Activated B cell treated with CpG ODN at 0.5 μM for 24 hours (primary cell): ENCODE results near the gene PSD4. TPM values are rescaled to one million over a fixed set of nuclear protein-coding genes. Genes with fewer than 3 reads are reported as not detected.

ENCODE experiments used
- ATAC-seq: fragments of 200-7000 bp; cut with Tn5 transposase; one replicate; pipeline ENCODE4 v1.10.0; 2021; ENCODE audit warnings: low read depth, mild to moderate bottlenecking, moderate library complexity
- CTCF ChIA-PET: fragments of 350-600 bp; sonication (Branson Sonifier 250); formaldehyde crosslinking; loops from one replicate; lab custom pipeline; 2021; ENCODE audit warnings: antibody characterized with exemption; lab: Charles Lee
- POLR2A ChIA-PET: fragments of 350-600 bp; sonication (Branson Sonifier 250); formaldehyde crosslinking; loops from one replicate; lab custom pipeline; 2021; ENCODE audit warnings: antibody characterized with exemption; lab: Charles Lee
- DNase-seq: peaks from one replicate; pipeline ENCODE4 v3.0.0; 2022
- H3K27ac Mint-ChIP-seq: one replicate; pipeline ENCODE4 v1.8.0; 2020; ENCODE audit warnings: mixed read lengths
- H3K27me3 Mint-ChIP-seq: one replicate; pipeline ENCODE4 v1.8.0; 2021; ENCODE audit warnings: mixed read lengths
- H3K36me3 Mint-ChIP-seq: one replicate; pipeline ENCODE4 v1.8.0; 2021; ENCODE audit warnings: low read depth, mixed read lengths
- H3K4me1 Mint-ChIP-seq: one replicate; pipeline ENCODE4 v1.8.0; 2021; ENCODE audit warnings: mixed read lengths
- H3K4me3 Mint-ChIP-seq: one replicate; pipeline ENCODE4 v1.8.0; 2020; ENCODE audit warnings: mild to moderate bottlenecking, mixed read lengths
- H3K9me3 Mint-ChIP-seq: one replicate; pipeline ENCODE4 v1.8.0; 2020; ENCODE audit warnings: mixed read lengths
- CTCF ChIP-seq: fragments of 200-600 bp; IDR thresholded peaks from one replicate; pipeline ENCODE4 v1.8.0; 2022; ENCODE audit warnings: antibody characterized with exemption, mild to moderate bottlenecking
- intact Hi-C: fragments of 100-400 bp; cut with micrococcal nuclease; formaldehyde crosslinking; loops from one replicate; pipeline ENCODE4 v1.15.1; 2024
- total RNA-seq: library from RNA; stranded (reverse); gene quantifications from 2 replicates; pipeline ENCODE4 v1.2.3, GENCODE V29; 2022

The PSD4 gene
- total RNA-seq, 1 donor from 2014 or later = 182 TPM

- Mint-ChIP-seq H3K36me3 (no peaks in the 10 kb centered on the region), H3K4me3 (no peak overlapping the region), H3K27me3 (peaks cover 5% of the 10 kb centered on the region), H3K4me1 (peaks cover 3% of the 10 kb centered on the region), H3K9me3 (no peaks in the 10 kb centered on the region), H3K27ac (no peak overlapping the region)
- no peak for TF ChIP-seq CTCF
- ATAC-seq = no peak
- no peak for DNase-seq
- intact Hi-C loops = no loop called here
- CTCF ChIA-PET = interaction anchor here (1.1 kb wide), 1 partner anchor 35 kb away, joined by 3 read pairs; no protein-coding TSS in a partner anchor
- POLR2A ChIA-PET = no interaction called here
Observed at GRCh38 chr2:113238871-113239839, 65.4 kb downstream of the PSD4 start.

GRCh38 chr2:113240150-113240914 lies 66.6 kb downstream of the PSD4 start:
- POLR2A ChIA-PET = interaction anchor here (1.0 kb wide), 1 partner anchor 16 kb away, joined by 3 read pairs; no protein-coding TSS in a partner anchor
- no peak for DNase-seq
- peaks cover 3% of the 10 kb centered on the region for H3K4me1 Mint-ChIP-seq
- intact Hi-C loops = no loop called here
- H3K9me3 Mint-ChIP-seq = no peaks in the 10 kb centered on the region
- CTCF ChIA-PET = interaction anchor here (0.6 kb wide), 1 partner anchor 489 kb away, joined by 3 read pairs; no protein-coding TSS in a partner anchor
- H3K36me3 Mint-ChIP-seq = no peaks in the 10 kb centered on the region
- H3K27me3 Mint-ChIP-seq = peaks cover 5% of the 10 kb centered on the region
- no peak for ATAC-seq
- no peak overlapping the region for H3K27ac Mint-ChIP-seq
- TF ChIP-seq CTCF = no peak
- no peak overlapping the region for H3K4me3 Mint-ChIP-seq

GRCh38 chr2:113240915-113241911 lies 67.4 kb downstream of the PSD4 start:
- intact Hi-C loops = no loop called here
- Mint-ChIP-seq H3K27me3 (peaks cover 5% of the 10 kb centered on the region), H3K27ac (no peak overlapping the region), H3K36me3 (no peaks in the 10 kb centered on the region), H3K4me1 (peaks cover 3% of the 10 kb centered on the region), H3K9me3 (no peaks in the 10 kb centered on the region), H3K4me3 (no peak overlapping the region)
- POLR2A ChIA-PET = interaction anchor here (0.7 to 1.0 kb wide), 2 partner anchors 15 to 135 kb away, joined by 3 read pairs; no protein-coding TSS in a partner anchor
- CTCF ChIA-PET = no interaction called here
- DNase-seq (no peak), ATAC-seq (peak; percentile 34)
- TF ChIP-seq CTCF = no peak

GRCh38 chr2:113242327-113242726 lies 68.6 kb downstream of the PSD4 start:
- ChIA-PET CTCF (no interaction called here), POLR2A (no interaction called here)
- no peaks in the 10 kb centered on the region for H3K36me3 Mint-ChIP-seq
- H3K4me1 Mint-ChIP-seq = no peaks in the 10 kb centered on the region
- no peak for TF ChIP-seq CTCF
- peaks cover 5% of the 10 kb centered on the region for H3K27me3 Mint-ChIP-seq
- intact Hi-C loops = no loop called here
- DNase-seq = no peak
- H3K27ac Mint-ChIP-seq = no peak overlapping the region
- no peak for ATAC-seq
- no peak overlapping the region for H3K4me3 Mint-ChIP-seq
- no peaks in the 10 kb centered on the region for H3K9me3 Mint-ChIP-seq
